Dermis blood vessel endothelial cell (primary cell): ENCODE measurements around the gene TROAP. TPM values are rescaled to one million over a fixed set of nuclear protein-coding genes. Genes with fewer than 3 reads are reported as not detected.
"Not testable (repeated sequence)": the region's sequence is repeated elsewhere in the genome, so short reads cannot be mapped to it uniquely, and the experiment has no call there.

ENCODE experiments used
- DNase-seq: peaks from one replicate; pipeline ENCODE4 v3.0.0; 2010
- total RNA-seq: library from RNA; depleted of rRNA; stranded (reverse); fragments of >200 nt; gene quantifications from 2 replicates; pipeline ENCODE4 v1.2.3, GENCODE V29; 2014

TROAP gene
- total RNA-seq, 1 donor from 2014 or later: 4.3 TPM

DNA sequence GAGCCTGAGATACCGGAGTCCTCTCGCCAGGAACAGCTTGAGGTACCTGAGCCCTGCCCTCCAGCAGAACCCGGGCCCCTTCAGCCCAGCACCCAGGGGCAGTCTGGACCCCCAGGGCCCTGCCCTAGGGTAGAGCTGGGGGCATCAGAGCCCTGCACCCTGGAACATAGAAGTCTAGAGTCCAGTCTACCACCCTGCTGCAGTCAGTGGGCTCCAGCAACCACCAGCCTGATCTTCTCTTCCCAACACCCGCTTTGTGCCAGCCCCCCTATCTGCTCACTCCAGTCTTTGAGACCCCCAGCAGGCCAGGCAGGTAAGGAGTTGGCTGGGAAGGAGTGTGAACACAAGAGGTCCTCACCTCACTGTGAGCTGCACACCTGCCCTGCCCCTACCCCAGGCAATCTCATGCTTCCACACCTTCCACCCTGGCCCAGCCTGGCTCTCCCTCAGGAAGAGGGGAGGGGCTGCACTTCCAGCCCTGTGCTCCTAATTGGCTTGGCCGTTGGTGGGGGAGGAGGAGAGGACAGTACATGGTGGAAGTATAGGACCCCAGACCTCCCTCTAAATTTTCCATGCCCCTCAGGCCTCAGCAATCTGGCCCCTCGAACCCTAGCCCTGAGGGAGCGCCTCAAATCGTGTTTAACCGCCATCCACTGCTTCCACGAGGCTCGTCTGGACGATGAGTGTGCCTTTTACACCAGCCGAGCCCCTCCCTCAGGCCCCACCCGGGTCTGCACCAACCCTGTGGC is 7.8 kb downstream of the TROAP start:
- DNase-seq: no peak

DNA sequence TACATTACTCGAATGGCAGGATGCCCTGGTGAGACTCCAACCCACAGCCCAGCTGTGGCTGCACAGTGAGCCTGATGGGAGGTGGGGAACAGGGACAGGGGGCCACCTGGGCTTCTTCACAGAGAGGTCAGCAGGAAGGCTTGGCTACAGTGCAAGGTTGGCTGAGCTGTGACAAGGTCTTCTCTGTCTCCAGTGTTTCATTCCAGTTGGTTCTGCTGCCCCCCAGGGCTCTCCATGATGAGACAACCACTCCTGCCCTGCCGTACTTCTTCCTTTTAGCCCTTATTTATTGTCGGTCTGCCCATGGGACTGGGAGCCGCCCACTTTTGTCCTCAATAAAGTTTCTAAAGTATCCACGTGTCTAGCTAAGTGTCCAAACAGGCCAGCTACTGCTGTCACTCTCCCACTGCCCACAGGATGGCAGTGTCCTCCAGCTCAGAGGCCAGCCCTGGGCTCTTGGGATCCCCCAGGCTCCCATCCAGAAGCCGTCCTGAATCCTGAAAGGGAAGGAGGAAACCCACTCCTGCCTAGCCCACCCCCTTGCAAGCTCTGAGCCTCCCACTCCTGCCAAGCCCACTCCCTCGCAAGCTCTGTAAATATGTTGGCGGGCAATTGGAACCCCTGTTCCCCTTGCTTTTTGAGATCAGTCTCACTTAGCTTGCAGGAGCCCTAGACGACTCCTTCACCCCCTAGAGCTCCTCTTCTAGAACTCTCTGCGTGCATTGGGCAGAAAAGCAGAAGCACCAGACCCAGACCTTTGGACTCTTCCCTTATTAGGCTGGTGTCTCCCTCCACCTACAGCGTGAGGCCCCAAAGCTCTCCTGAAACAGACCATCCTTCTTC is 8.5 kb downstream of the TROAP start:
- DNase-seq: peak; percentile 90

DNA sequence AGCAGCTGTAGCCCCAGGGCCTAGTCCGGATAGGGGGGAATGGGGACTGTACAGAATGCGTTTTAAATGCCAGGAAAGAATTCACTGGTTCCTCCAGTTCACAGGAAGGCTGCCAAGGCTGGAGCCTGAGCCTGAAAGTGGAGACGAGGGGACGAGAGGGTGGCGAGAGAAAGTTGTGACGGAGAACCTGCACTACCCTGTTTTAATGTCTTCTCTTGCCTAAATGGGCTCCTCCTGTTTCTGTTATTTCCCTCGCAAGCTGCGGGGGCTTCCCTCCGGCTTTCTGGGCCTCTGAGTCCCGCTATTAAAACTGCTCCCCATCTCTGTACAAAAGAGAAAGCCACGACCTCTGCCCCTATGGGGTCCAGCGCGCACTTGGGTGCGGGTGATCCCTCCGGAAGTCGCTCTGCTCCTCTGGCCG is 9.4 kb downstream of the TROAP start:
- no peak for DNase-seq

DNA sequence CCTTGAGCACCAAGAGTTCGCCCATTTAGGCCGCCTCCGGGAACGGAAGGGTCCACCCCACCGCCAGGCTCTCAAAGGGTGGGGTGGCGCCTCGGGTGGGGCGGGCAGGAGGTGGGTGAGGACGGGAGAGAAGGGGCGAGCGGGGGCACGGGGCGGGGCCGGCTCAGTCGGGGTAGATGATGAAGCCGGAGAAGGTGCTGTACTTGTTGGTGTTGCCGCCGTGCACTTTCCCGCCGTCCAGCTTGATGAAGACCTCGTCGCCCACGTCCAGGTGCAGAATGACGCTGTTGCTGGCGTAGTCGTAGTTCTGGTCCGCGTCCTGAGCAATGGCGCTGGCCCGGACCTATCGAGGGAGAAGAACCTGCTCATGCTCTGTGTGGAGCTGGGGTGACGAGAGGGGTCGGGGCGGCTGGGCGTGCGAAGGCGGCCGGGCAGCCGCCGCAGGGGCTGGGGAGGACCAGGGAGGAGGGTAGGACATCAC is 9.9 kb downstream of the TROAP start:
- DNase-seq: peak; percentile 12

DNA sequence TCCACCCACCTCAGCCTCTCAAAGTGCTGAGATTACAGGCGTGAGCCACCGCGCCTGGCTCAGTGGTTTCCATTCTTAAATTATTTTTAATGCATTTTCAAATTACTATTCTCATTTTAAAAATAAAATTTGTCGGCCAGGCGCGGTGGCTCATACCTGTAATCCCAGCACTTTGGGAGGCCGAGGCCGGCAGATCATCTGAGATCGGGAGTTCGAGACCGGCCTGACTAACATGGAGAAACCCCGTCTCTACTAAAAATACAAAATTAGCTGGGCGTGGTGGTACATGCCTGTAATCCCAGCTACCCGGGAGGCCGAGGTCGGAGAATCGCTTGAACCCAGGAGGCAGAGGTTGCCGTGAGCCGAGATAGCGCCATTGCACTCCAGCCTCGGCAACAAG is 10.7 kb downstream of the TROAP start:
- DNase-seq: not testable (repeated sequence)

DNA sequence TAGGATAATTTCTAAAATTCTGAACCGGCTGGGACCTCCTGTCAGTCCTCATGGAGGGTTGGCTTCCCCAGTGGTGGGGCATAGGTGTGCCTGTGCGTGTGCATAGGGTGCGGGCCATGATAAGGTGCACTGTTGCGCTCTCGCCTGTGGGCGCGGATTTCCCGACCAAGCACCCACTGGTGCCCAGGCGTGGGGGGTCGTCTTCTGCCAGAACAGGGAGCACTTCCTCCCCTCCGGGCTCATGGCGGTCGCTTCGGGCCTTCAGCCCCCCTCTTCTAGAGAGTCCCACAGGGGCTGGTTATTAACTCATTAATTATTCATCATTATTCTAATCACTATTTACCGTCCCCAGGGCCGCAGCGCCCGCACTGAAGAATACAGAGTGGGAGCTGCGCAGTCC is 11.2 kb downstream of the TROAP start:
- no peak for DNase-seq

DNA sequence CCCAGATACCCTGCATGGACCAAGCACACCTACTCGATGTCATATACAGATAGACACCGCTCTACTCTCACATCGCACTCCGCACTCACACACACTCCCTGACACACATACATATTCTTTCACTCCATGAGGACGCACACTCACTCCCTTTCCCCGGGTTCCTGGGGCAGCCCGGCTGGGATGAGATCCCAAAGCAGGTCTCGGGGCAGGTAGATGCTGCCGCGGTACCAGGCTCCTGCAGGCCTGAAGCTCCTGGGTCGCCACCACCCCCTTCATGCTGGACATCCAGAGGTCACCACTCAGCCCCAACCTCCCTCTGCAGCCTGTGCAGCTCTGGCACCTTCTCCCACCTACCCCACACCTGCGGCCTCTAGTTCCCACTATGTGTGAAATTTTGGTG is 11.6 kb downstream of the TROAP start:
- DNase-seq: no peak

DNA sequence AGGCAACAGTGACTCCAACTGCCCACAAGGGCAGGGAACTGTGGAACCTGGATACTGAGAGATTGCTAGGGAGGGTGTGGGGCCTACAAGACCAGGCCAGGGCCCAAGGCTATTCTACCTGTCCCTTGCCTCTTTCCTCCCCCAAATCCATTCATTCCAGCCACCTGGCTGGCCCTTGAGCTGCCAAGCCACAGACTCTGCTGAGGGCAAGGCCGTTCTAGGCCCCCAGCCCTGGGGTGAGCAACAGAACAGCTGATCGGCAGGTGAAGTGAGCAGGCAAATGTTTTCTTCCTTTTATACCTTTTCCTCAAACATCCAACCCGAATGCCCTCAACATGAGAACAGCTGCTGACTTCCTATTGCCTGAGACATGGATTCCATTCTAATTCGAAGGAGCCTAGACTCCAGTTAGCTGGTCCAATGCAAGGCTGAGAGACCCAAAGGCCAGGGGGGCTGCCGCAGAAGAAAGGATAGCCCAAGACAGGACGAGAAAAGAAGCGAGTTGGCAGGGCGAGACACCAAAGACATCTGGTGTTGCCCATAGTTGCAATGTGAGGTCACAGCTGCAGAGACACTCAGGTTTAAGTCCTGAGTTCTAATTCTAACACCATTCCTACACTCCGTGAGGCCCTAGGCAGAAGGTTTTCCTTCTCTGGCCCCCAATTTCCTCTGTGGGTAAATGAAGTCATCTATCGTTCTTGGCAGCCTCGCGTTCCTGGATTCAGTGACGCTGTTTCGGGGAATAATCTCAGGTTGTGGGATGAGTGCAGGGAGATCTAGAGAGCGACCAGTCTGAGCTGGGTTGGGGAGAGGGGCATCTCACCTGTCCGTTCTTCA is 12.3 kb downstream of the TROAP start:
- no peak for DNase-seq

DNA sequence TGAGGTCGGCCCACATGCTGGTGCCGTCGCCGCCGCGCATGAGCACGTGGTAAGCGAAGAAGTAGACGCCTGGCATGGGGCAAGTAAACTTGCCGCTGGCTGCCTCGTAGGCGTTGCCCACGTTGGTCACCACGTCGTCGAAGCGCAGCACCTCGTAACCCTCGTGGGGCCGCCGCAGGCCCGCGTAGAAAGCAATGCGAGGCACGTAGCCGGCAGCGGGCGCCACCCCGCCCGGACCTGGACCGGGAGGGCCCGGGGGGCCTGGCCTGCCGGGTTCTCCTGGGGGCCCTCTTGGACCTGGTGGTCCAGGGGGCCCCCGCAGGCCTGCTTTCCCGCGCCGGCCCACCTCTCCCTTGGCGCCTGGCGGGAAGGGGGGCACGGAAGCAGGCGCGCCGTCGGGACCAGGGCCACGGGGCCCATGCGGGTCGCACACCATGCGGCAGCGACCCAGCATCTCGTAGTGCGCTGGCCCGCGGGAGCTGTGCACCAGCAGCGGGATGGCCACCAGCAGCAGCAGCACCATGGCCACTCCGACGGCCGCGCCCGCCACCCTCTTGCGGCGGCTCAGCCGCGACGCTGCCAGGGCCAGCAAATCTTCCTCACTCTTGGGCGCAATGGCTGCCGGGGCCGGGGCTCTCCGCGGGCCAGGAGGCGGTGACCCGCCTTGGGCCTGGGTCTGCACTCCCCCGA is 13.0 kb downstream of the TROAP start:
- DNase-seq: no peak

- DNase-seq: peak; percentile 77
Measured at GRCh38 chr12:49336645-49337584, 13.9 kb downstream of the TROAP start, which contains the start of gene C1QL4. Gene C1QL4 (minus strand): TSS chr12:49337188. CDS start chr12:49336477, 711 bp downstream.

GRCh38 chr12:49338830-49339463 is 15.9 kb downstream of the TROAP start:
- DNase-seq: no peak

- no peak for DNase-seq
Measured at GRCh38 chr12:49339464-49339861, 16.4 kb downstream of the TROAP start.

DNA sequence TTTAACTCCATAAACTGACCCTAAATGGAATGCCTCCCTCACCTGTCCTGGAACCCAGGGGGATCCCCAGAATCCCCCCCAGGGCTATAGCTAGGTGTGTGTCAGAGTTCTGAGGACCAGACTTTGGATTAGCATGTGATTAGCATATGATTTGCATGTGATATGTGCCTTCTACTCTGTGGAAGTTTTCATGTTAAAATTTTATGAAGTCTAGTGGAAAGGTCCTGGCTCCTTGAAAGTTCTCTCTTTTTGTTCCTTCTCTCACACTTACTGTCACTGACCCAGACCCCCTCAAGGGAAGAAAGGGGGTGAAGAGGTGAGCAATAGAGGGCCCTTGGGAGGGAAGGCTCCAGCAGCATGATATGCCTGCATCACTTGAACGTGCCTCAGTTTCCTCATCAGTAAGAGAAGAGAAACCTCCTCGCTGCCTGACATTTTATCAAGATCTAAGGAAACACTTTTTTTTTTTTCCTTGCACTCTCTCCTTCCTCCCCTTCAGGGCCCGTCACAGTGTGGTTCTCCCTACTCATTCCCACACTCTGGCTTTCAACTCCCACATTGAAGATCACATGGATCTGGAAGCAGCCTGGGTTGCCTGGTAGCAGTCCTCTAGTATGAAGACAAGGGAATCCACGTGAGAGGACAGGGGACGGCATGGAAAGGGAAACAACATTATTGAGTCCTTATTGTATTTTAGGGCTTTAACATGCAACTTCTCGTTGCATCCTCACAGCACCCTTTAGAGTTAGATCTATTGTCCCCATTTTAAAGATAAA is 17.2 kb downstream of the TROAP start:
- DNase-seq: no peak

DNA sequence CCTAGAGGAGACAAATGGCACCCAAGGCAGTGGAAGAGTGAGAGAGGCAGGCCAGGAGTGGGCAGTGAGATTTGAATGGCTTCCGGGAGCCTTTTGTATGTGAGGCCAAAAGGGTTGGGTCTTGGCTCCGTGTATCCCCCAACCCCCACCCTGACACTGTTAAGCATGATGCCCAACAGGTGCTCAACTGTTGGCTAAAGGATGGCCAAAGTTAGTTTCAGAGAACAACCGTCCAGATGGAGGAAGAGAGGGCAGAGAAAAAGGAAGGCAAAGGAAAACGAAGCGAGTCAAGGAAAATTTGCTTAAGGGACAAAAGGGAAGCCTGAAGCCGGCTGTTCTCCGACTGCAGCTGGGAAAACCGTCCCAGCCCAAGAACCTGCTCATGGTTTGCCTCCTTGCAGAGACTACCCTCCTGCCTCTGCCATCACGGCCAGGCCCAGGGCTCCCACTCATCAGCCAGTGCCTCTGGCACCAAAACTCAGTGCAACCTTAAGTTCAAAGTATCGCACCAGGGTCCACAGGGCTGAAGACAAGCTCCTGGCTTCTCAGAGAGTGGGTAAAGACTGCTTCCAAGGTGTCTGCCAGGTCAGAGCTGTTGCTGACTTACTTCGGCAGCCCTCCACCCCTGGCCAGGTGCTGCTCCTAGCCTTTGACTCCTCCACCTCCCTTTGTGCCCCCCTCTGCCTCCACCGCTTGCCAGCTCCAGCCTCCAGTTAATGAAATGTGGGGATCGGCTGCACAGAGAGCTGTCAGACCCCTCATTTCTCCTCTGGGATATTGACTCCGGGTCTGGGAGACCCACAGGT is 18.1 kb downstream of the TROAP start:
- DNase-seq: no peak

GRCh38 chr12:49341777-49342065 is 18.7 kb downstream of the TROAP start:
- no peak for DNase-seq

DNA sequence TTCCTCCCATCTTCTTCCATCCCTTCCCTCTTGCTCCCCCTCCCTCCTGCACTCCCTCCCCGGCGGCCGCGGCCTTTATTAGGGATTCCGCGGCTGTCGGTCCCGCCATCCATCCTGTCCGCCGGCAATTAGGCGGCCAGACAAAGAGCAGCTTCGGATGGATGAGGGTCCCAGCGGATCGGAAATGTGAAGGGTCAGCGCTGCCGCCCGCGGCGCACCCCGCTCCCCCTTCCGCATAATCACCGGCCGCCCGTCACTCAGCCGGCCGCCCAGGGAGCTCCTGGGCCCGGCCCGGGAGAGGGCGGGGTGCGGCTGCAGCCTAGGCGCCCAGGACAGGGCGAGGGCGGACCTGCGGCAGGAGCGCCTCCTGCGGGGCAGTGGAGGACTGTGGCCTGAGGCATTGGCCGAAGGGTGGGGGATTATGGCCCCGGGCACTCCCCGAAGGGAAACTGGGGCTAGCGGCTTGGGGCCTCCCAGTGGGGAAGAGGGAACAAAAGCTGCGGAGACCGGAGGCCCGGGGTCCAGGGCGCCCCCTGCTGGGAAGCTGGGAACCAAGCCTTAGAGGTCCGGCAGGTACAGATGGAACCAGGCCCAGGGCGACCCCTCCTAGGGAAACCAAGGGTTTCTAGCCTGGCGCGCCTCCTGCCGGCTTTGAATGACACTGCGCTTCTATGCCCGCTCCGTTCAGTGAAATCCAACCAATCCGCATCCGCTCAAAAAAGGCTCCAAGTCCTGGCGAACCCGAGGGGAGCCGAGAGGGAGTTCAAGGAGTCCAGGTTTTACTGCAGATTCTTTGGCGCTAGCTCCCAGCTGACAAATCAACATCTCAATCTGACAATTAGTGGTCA is 19.2 kb downstream of the TROAP start:
- DNase-seq: peak; percentile 82

- no peak for DNase-seq
Measured at GRCh38 chr12:49342914-49343731, 20.1 kb downstream of the TROAP start.
